Neural progenitor cell (in vitro differentiated cells): ENCODE measurements around the gene WASL.

Experiments used
- EZH2 ChIP-seq: fragments of 200-600 bp; sonication (generic); IDR thresholded peaks from 2 replicates; pipeline ENCODE4 v1.6.1; 2017; ENCODE audit warnings: antibody characterized with exemption, mild to moderate bottlenecking, moderate library complexity
- EZH2phosphoT487 ChIP-seq: fragments of 200-600 bp; sonication (generic); IDR thresholded peaks from 2 replicates; pipeline ENCODE4 v1.6.1; 2017; ENCODE audit warnings: antibody characterized with exemption
- TF ChIP-seq, protein P1 (sequence below): fragments of 200-600 bp; sonication (generic); IDR thresholded peaks from 2 replicates; pipeline ENCODE4 v1.5.1; 2017; ENCODE audit warnings: antibody characterized with exemption, mild to moderate bottlenecking

GRCh38 chr7:123690550-123690949 lies 58.3 kb downstream of the WASL start:
- TF ChIP-seq, protein P1, sequence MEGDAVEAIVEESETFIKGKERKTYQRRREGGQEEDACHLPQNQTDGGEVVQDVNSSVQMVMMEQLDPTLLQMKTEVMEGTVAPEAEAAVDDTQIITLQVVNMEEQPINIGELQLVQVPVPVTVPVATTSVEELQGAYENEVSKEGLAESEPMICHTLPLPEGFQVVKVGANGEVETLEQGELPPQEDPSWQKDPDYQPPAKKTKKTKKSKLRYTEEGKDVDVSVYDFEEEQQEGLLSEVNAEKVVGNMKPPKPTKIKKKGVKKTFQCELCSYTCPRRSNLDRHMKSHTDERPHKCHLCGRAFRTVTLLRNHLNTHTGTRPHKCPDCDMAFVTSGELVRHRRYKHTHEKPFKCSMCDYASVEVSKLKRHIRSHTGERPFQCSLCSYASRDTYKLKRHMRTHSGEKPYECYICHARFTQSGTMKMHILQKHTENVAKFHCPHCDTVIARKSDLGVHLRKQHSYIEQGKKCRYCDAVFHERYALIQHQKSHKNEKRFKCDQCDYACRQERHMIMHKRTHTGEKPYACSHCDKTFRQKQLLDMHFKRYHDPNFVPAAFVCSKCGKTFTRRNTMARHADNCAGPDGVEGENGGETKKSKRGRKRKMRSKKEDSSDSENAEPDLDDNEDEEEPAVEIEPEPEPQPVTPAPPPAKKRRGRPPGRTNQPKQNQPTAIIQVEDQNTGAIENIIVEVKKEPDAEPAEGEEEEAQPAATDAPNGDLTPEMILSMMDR = no peak
- no peak for TF ChIP-seq EZH2
- no peak for TF ChIP-seq EZH2phosphoT487
